LoVo (cell line): ENCODE results near the gene CNTNAP1.
"Not testable (repeated sequence)": the region's sequence is repeated elsewhere in the genome, so short reads cannot be mapped to it uniquely, and the experiment has no call there.

Experiments used
- DNase-seq: peaks from one replicate; pipeline ENCODE4 v3.0.0-alpha.2; 2016; ENCODE audit warnings: low spot score

Gene CNTNAP1

DNA sequence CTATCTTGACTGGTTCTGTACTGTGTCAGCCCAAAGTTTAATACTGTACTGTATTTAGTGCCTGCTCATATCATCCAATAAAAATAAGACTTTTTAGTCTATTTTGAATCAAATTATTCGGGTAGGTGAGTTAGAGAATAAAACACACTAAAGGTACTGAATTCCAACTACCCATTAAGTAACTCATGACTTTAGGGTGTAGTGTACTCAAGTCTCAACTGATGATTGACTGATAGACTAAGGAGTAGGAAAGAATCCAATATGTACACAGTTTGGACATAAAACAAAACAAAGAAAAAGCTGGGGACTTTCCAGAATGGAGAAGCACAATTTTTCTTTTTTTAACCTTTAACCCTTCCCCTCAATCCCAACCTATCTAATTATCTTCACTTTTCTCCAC is 58.4 kb downstream of the CNTNAP1 start:
- no peak for DNase-seq

GRCh38 chr17:42742916-42743315 is 60.6 kb downstream of the CNTNAP1 start:
- not testable (repeated sequence) for DNase-seq

DNA sequence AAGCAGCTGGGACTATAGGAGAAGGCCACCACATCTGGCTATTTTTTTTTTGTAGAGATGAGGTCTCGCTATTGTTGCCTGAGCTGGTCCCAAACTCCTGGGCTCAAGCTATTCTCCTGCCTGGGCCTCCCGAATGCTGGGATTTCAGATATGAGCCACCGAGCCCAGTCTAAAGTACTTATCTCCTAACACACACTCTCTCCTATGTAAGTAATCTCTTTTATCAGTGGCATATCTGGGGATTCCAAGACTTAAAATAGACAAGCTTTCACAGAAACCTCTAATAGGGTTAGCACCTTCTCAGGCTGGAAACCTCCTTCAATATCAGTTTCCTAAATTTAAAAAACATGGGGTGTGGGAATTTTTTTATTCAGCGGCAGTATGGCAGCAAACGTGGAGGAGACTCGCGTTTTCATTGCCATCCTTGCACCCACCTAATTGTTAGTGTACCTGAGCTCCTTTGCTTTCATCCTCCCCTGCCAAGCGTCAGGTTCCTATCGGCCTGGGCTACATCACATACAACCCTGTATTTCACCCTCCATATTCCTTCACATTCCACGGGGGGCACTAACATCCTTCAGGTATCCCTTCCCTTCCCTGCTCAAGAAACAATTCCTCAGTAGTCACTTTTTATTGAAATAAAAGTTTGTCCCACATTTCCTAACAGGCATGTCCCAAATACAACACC is 61.4 kb downstream of the CNTNAP1 start:
- DNase-seq, result no peak

- peak; percentile 77 for DNase-seq
These were observed 62.0 kb downstream of the CNTNAP1 start for GRCh38 chr17:42744283-42744805.

- DNase-seq, result peak; percentile 93
These were observed 62.7 kb downstream of the CNTNAP1 start, which contains the start of gene EZH1 for GRCh38 chr17:42744806-42745617. Gene EZH1, minus strand, starts transcription at chr17:42745040. Its CDS starts 16,099 bp downstream, at chr17:42728941.

DNA sequence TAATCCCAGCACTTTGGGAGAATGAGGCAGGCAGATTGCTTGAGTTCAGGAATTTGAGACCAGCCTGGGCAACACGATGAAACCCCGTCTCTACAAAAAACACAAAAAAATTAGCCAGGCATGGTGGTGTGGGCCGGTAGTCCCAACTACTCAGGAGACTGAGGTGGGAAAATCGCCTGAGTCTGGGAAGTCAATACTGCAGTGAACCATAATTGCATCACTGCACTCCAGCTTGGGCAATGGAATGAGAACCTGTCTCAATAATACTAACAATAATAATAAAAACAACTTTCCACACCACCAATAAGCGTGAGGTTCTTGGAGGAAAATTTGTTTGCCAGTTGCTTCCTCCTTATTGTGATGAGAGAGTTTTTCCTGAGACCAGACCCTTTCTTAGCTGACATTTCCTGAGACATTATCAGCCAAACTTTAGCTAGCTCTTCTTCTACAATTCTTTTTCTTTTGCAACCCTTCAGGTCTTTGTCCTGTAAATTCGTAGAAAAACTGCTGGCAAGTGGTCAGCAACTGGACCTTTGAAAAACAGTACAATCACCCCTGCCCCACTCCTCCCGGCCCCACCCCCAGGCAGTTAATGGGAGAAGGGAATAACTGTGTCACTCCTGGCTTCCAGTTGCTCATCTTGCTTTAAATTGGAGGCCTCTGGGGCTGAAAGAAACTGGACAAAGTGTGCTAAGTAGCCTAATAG is 66.0 kb downstream of the CNTNAP1 start:
- no peak for DNase-seq

DNA sequence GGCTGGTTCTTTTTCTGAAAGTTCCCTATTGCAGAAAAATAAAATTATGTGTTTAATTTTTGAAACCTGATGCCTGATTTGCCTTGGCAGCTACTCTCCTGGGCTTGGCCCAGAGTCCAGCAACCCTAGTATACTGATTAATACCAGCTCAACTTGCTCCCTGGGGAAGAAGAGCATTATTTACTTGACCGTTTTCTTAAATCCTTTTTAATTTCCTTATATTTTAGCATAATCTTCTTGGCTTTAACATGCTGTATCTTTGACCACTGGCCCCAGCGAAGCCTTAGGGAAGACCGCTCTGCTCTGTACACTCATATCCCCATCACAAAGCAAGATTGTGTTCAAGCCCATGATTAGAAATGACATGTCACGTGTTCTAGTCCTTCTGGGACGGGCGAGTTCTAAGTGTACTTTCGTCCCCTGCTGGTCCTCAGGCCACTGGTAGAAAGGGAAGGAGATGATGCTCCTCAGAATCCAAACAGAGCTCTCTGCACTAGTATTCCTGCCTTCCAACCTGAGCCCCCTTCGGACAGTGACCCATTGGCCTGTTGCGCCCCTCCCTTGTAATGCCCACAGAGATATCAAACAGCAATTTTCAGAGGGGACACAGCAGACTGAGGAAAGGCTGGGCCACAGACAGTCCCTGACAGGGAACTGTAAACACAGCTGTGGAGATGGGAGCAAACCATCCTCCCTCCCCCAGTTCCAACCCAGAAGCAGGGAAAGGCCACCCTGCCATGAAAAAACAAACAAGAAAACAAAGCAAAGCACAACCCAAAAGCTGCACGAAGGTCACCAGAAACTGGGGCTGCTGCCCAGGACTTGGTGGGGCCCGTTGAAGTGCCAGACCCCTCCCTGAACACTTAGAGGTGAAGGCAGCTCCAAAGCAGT is 66.8 kb downstream of the CNTNAP1 start:
- DNase-seq, result no peak
